Common myeloid progenitor, CD34-positive (primary cell): ENCODE results near the gene CARMIL1.
A peak's percentile ranks its signal among the peaks of the same experiment; 100 is the strongest.

Experiments
- CTCF ChIA-PET: fragments of 350-600 bp; sonication (Branson Sonifier 250); formaldehyde crosslinking; loops from one replicate; lab custom pipeline; 2021; ENCODE audit warnings: antibody characterized with exemption; lab: Charles Lee
- POLR2A ChIA-PET: fragments of 350-600 bp; sonication (Branson Sonifier 250); formaldehyde crosslinking; loops from one replicate; lab custom pipeline; 2021; ENCODE audit warnings: antibody characterized with exemption; lab: Charles Lee
- DNase-seq, 3 donors: peaks; one replicate each; pipeline versions ENCODE4 v3.0.0 to v3.0.0-alpha.2; 2013
- H3K27ac ChIP-seq, 2 experiments: 1 replicate in 1 of 2; 2 replicates in 1 of 2; pipeline ENCODE4 v1.7.0; 2013; ENCODE audit warnings: inconsistent platforms in 2 of 2, low read length in 2 of 2, mild to moderate bottlenecking in 2 of 2, low read depth in 1 of 2, moderate library complexity in 1 of 2; ENCODE audit not compliant: severe bottlenecking in 2 of 2, insufficient read depth in 1 of 2, poor library complexity in 1 of 2
- H3K27me3 ChIP-seq, 5 experiments: replicated peaks in 2 of 5; 1 replicate in 3 of 5; 2 replicates in 2 of 5; pipeline versions ENCODE4 v1.6.1 to v1.7.0; 2013; ENCODE audit warnings: low read length in 4 of 5, mild to moderate bottlenecking in 2 of 5, moderate library complexity in 2 of 5, inconsistent platforms in 1 of 5; ENCODE audit not compliant: insufficient read depth in 5 of 5, control insufficient read depth in 4 of 5
- H3K36me3 ChIP-seq, 4 experiments: 1 replicate in 2 of 4; 2 replicates in 2 of 4; pipeline versions ENCODE4 v1.6.1 to v1.7.0; 2013; ENCODE audit warnings: low read length in 3 of 4, control low read depth in 1 of 4, mild to moderate bottlenecking in 1 of 4; ENCODE audit not compliant: control insufficient read depth in 4 of 4, insufficient read depth in 4 of 4
- H3K4me1 ChIP-seq, 4 experiments: 1 replicate in 3 of 4; 2 replicates in 1 of 4; pipeline versions ENCODE4 v1.6.1 to v1.7.1; 2013; ENCODE audit warnings: low read length in 3 of 4, mild to moderate bottlenecking in 3 of 4, control low read depth in 1 of 4, inconsistent platforms in 1 of 4, moderate library complexity in 1 of 4; ENCODE audit not compliant: control insufficient read depth in 4 of 4, insufficient read depth in 4 of 4; ENCODE audit errors: control extremely low read depth in 1 of 4
- H3K4me3 ChIP-seq, 7 experiments: 1 replicate in 4 of 7; 2 replicates in 3 of 7; pipeline versions ENCODE4 v1.5.1 to v1.7.0; 2013; ENCODE audit warnings: mild to moderate bottlenecking in 7 of 7, low read length in 6 of 7, moderate library complexity in 6 of 7, inconsistent platforms in 2 of 7, low read depth in 2 of 7, control low read depth in 1 of 7; ENCODE audit not compliant: insufficient read depth in 4 of 7, control insufficient read depth in 1 of 7; ENCODE audit errors: extremely low read depth in 1 of 7
- H3K9me3 ChIP-seq, 5 experiments: 1 replicate in 4 of 5; 2 replicates in 1 of 5; pipeline versions ENCODE4 v1.6.1 to v1.7.1; 2013; ENCODE audit warnings: low read length in 4 of 5, mild to moderate bottlenecking in 2 of 5, inconsistent platforms in 1 of 5, low read depth in 1 of 5, moderate library complexity in 1 of 5; ENCODE audit not compliant: control insufficient read depth in 4 of 5, insufficient read depth in 2 of 5; ENCODE audit errors: control extremely low read depth in 1 of 5
- WGBS: methylation state at CpG from one replicate; pipeline ENCODE4 v1.1.5; 2013; ENCODE audit not compliant: insufficient coverage; 5-methylcytosine and 5-hydroxymethylcytosine counted together

CARMIL1 gene

GRCh38 chr6:25506020-25506419 is 226.8 kb downstream of the CARMIL1 start:
- Histone ChIP-seq H3K4me1 (no peaks in the 10 kb centered on the region), H3K4me3 (no peak overlapping the region), H3K36me3 (peaks cover 0 to 3% (median under 1%) of the 10 kb centered on the region in 4 experiments), H3K9me3 (no peaks in the 10 kb centered on the region), H3K27ac (no peak overlapping the region), H3K27me3 (no peaks in the 10 kb centered on the region)
- DNase-seq: no peak
- ChIA-PET POLR2A (no interaction called here), CTCF (interaction anchor here (1.4 to 2.3 kb wide), 3 partner anchors 10 to 51 kb away, joined by 4 to 5 read pairs (median 4); no protein-coding TSS in a partner anchor)
- WGBS: 96% methylated on average over 6 of the region's 6 CpGs

GRCh38 chr6:25508051-25508450 is 228.9 kb downstream of the CARMIL1 start:
- 100% methylated on average over 2 of the region's 3 CpGs for WGBS
- peaks cover 0 to 8% (median under 1%) of the 10 kb centered on the region in 4 experiments for H3K36me3 ChIP-seq
- DNase-seq: no peak
- no peaks in the 10 kb centered on the region for H3K27me3 ChIP-seq
- no peak overlapping the region for H3K4me3 ChIP-seq
- H3K27ac ChIP-seq: no peak overlapping the region
- H3K4me1 ChIP-seq: no peaks in the 10 kb centered on the region
- CTCF ChIA-PET: no interaction called here
- POLR2A ChIA-PET: no interaction called here
- peaks cover 0 to 2% (median 0%) of the 10 kb centered on the region in 5 experiments for H3K9me3 ChIP-seq

GRCh38 chr6:25511376-25511775 is 232.2 kb downstream of the CARMIL1 start:
- Histone ChIP-seq H3K36me3 (peaks cover 0 to 15% (median 3%) of the 10 kb centered on the region in 4 experiments), H3K4me3 (no peak overlapping the region), H3K27ac (no peak overlapping the region), H3K9me3 (peaks cover 0 to 2% (median 0%) of the 10 kb centered on the region in 5 experiments), H3K4me1 (no peaks in the 10 kb centered on the region), H3K27me3 (no peaks in the 10 kb centered on the region)
- ChIA-PET POLR2A (no interaction called here), CTCF (interaction anchor here (0.6 to 1.6 kb wide), 3 partner anchors 9 to 371 kb away, joined by 3 to 4 read pairs (median 4); no protein-coding TSS in a partner anchor)
- DNase-seq: no peak
- WGBS: 90% methylated on average over 1 of the region's 2 CpGs

GRCh38 chr6:25512560-25512959 is 233.4 kb downstream of the CARMIL1 start:
- Histone ChIP-seq H3K27ac (no peak overlapping the region), H3K36me3 (peaks cover 0 to 26% (median 3%) of the 10 kb centered on the region in 4 experiments), H3K4me3 (no peak overlapping the region), H3K27me3 (no peaks in the 10 kb centered on the region), H3K4me1 (no peaks in the 10 kb centered on the region), H3K9me3 (peaks cover 0 to 2% (median 0%) of the 10 kb centered on the region in 5 experiments)
- ChIA-PET CTCF (interaction anchor here (0.9 to 1.6 kb wide), 3 partner anchors 11 to 247 kb away, joined by 3 to 5 read pairs (median 5); no protein-coding TSS in a partner anchor), POLR2A (no interaction called here)
- DNase-seq: no peak

GRCh38 chr6:25519856-25520255 is 240.7 kb downstream of the CARMIL1 start:
- no peak for DNase-seq
- no peaks in the 10 kb centered on the region for H3K27me3 ChIP-seq
- H3K36me3 ChIP-seq: peaks cover 5 to 32% (median 7%) of the 10 kb centered on the region in 4 experiments
- H3K27ac ChIP-seq: no peak overlapping the region
- POLR2A ChIA-PET: interaction anchor here (0.6 kb wide), 1 partner anchor 276 kb away, joined by 3 read pairs; no protein-coding TSS in a partner anchor
- no peaks in the 10 kb centered on the region for H3K9me3 ChIP-seq
- CTCF ChIA-PET: interaction anchor here (1.8 kb wide), 1 partner anchor 9 kb away, joined by 4 read pairs; no protein-coding TSS in a partner anchor
- H3K4me3 ChIP-seq: no peak overlapping the region
- no peaks in the 10 kb centered on the region for H3K4me1 ChIP-seq

- Histone ChIP-seq H3K36me3 (peaks cover 0 to 16% (median 5%) of the 10 kb centered on the region in 4 experiments), H3K27me3 (no peaks in the 10 kb centered on the region), H3K9me3 (no peaks in the 10 kb centered on the region), H3K27ac (no peak overlapping the region), H3K4me3 (no peak overlapping the region), H3K4me1 (no peaks in the 10 kb centered on the region)
- ChIA-PET POLR2A (interaction anchor here (0.7 kb wide), 1 partner anchor 73 kb away, joined by 3 read pairs; no protein-coding TSS in a partner anchor), CTCF (interaction anchor here (1.1 to 1.8 kb wide), 3 partner anchors 9 to 19 kb away, joined by 3 to 5 read pairs (median 5); no protein-coding TSS in a partner anchor)
- peak in 2 of 3 donors; percentile 26 to 56 for DNase-seq
- WGBS: no CpG with 5 or more reads among the region's 1 CpG
Observed at GRCh38 chr6:25524542-25524941, 245.4 kb downstream of the CARMIL1 start.

GRCh38 chr6:25525078-25525477 is 245.9 kb downstream of the CARMIL1 start:
- no peaks in the 10 kb centered on the region for H3K4me1 ChIP-seq
- no peak for DNase-seq
- H3K4me3 ChIP-seq: no peak overlapping the region
- no CpG with 5 or more reads among the region's 3 CpGs for WGBS
- H3K36me3 ChIP-seq: peaks cover 0 to 16% (median 5%) of the 10 kb centered on the region in 4 experiments
- no peaks in the 10 kb centered on the region for H3K9me3 ChIP-seq
- POLR2A ChIA-PET: no interaction called here
- H3K27me3 ChIP-seq: no peaks in the 10 kb centered on the region
- no peak overlapping the region for H3K27ac ChIP-seq
- CTCF ChIA-PET: no interaction called here
